ENCODE results near the gene HCFC1. TPM values are rescaled to one million over a fixed set of nuclear protein-coding genes. Genes with fewer than 3 reads are reported as not detected.

Gene HCFC1
- total and polyA plus RNA-seq, 9 of the 15 experiments (the other 6 are each of a cell fraction or from before 2014, with no cell fraction given), result 2.8 to 133 (median 17.1) TPM

DNA sequence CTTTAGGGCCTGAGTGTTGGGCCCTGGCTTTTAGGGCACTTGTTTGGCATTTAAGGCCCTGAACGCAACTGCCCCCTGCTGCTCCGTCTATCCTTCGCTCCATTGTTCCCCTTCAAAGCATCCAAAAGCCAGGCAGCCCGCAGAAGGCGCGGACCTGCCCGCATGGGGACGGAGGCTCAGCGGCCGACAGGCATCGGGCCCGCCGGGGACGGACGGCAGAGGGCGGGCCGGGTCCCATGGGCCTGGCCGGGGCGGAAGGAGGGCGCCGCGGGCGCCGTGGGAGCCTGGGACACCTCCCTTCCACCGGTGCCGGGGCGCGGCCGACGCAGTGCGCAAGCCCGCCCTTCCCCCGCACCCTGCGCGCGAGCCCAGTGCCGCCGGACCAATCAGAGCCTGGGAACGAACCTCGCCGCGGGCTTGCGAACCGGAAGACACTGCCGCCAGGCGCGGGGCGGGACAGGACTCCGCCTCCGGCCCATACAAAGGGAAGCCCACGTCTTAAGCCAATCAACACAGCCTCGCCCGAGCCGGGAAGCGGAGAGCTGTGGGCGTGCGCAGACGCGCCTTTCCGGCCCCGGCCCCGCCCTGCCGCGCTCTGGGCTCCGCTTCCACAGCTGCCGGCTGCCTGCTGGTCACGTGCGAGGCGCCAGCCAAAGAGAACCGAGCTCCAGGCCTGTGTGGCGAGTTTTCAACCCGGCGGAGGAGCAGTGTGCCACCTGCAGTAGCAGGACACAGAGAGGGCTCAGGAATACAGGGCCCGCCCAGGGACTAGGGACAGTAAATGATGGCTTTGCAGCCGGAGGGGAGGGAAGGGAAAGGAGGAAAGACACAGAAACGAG is 43.5 kb downstream of the HCFC1 start (continued):
- TF ChIP-seq, protein P1, sequence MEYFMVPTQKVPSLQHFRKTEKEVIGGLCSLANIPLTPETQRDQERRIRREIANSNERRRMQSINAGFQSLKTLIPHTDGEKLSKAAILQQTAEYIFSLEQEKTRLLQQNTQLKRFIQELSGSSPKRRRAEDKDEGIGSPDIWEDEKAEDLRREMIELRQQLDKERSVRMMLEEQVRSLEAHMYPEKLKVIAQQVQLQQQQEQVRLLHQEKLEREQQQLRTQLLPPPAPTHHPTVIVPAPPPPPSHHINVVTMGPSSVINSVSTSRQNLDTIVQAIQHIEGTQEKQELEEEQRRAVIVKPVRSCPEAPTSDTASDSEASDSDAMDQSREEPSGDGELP (CRISPR knock-in tag; IDR thresholded peaks at IDR 0.05; ENCODE audit: borderline replicate concordance), result peak; percentile 97
- TF ChIP-seq POLR2G (IDR thresholded peaks at IDR 0.05; ENCODE audit: low read depth, low read length) (peak; percentile 89), ZNF274 (IDR thresholded peaks at IDR 0.05; ENCODE audit: borderline replicate concordance, low read depth, low read length) (no peak), RAD51 (IDR thresholded peaks at IDR 0.05; ENCODE audit: borderline replicate concordance, low read depth) (peak; percentile 93), ZSCAN29 (IDR thresholded peaks at IDR 0.05) (no peak), ETV1 (tag; conservative IDR thresholded peaks at IDR 0.05; ENCODE audit: low read depth) (peak; percentile 48; the same call in 1 of the 2 replicates), ZBTB17 (CRISPR knock-in tag; IDR thresholded peaks at IDR 0.05) (peak; percentile 71; the same call in 1 of the 2 replicates), SOX6 (IDR thresholded peaks at IDR 0.05) (0 out of 2 replicates have a peak, but pooled peaks have one; percentile 27), MIER1 (IDR thresholded peaks at IDR 0.05; ENCODE audit: low read depth) (no peak), THRAP3 (IDR thresholded peaks at IDR 0.05; ENCODE audit: borderline replicate concordance) (no peak), ELF2 (CRISPR knock-in tag; IDR thresholded peaks at IDR 0.05) (0 out of 2 replicates have a peak, but pooled peaks have one; percentile 34), CREB1 (IDR thresholded peaks at IDR 0.05) (peak; percentile 42; the same call in 1 of the 2 replicates), CREB1 (CRISPR knock-in tag; IDR thresholded peaks at IDR 0.05) (no peak; the same call in 1 of the 2 replicates)
- TF ChIP-seq, protein P2, sequence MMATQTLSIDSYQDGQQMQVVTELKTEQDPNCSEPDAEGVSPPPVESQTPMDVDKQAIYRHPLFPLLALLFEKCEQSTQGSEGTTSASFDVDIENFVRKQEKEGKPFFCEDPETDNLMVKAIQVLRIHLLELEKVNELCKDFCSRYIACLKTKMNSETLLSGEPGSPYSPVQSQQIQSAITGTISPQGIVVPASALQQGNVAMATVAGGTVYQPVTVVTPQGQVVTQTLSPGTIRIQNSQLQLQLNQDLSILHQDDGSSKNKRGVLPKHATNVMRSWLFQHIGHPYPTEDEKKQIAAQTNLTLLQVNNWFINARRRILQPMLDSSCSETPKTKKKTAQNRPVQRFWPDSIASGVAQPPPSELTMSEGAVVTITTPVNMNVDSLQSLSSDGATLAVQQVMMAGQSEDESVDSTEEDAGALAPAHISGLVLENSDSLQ (IDR thresholded peaks at IDR 0.05), result peak; percentile 69
- TF ChIP-seq, protein P3, sequence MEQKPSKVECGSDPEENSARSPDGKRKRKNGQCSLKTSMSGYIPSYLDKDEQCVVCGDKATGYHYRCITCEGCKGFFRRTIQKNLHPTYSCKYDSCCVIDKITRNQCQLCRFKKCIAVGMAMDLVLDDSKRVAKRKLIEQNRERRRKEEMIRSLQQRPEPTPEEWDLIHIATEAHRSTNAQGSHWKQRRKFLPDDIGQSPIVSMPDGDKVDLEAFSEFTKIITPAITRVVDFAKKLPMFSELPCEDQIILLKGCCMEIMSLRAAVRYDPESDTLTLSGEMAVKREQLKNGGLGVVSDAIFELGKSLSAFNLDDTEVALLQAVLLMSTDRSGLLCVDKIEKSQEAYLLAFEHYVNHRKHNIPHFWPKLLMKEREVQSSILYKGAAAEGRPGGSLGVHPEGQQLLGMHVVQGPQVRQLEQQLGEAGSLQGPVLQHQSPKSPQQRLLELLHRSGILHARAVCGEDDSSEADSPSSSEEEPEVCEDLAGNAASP (IDR thresholded peaks at IDR 0.05), result no peak
- TF ChIP-seq, protein P4, sequence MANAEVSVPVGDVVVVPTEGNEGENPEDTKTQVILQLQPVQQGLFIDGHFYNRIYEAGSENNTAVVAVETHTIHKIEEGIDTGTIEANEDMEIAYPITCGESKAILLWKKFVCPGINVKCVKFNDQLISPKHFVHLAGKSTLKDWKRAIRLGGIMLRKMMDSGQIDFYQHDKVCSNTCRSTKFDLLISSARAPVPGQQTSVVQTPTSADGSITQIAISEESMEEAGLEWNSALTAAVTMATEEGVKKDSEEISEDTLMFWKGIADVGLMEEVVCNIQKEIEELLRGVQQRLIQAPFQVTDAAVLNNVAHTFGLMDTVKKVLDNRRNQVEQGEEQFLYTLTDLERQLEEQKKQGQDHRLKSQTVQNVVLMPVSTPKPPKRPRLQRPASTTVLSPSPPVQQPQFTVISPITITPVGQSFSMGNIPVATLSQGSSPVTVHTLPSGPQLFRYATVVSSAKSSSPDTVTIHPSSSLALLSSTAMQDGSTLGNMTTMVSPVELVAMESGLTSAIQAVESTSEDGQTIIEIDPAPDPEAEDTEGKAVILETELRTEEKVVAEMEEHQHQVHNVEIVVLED (CRISPR knock-in tag; IDR thresholded peaks at IDR 0.05), result peak; percentile 82
- TF ChIP-seq, protein P5, sequence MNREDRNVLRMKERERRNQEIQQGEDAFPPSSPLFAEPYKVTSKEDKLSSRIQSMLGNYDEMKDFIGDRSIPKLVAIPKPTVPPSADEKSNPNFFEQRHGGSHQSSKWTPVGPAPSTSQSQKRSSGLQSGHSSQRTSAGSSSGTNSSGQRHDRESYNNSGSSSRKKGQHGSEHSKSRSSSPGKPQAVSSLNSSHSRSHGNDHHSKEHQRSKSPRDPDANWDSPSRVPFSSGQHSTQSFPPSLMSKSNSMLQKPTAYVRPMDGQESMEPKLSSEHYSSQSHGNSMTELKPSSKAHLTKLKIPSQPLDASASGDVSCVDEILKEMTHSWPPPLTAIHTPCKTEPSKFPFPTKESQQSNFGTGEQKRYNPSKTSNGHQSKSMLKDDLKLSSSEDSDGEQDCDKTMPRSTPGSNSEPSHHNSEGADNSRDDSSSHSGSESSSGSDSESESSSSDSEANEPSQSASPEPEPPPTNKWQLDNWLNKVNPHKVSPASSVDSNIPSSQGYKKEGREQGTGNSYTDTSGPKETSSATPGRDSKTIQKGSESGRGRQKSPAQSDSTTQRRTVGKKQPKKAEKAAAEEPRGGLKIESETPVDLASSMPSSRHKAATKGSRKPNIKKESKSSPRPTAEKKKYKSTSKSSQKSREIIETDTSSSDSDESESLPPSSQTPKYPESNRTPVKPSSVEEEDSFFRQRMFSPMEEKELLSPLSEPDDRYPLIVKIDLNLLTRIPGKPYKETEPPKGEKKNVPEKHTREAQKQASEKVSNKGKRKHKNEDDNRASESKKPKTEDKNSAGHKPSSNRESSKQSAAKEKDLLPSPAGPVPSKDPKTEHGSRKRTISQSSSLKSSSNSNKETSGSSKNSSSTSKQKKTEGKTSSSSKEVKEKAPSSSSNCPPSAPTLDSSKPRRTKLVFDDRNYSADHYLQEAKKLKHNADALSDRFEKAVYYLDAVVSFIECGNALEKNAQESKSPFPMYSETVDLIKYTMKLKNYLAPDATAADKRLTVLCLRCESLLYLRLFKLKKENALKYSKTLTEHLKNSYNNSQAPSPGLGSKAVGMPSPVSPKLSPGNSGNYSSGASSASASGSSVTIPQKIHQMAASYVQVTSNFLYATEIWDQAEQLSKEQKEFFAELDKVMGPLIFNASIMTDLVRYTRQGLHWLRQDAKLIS (CRISPR knock-in tag; IDR thresholded peaks at IDR 0.05), result peak; percentile 59; the same call in 1 of the 2 replicates
- TF ChIP-seq, protein P6, sequence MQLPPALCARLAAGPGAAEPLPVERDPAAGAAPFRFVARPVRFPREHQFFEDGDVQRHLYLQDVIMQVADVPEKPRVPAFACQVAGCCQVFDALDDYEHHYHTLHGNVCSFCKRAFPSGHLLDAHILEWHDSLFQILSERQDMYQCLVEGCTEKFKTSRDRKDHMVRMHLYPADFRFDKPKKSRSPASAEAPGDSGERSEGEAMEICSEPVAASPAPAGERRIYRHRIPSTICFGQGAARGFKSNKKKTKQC (CRISPR knock-in tag; IDR thresholded peaks at IDR 0.05), result no peak
